Measurements from ENCODE around the gene FAM193A.

GRCh38 chr4:2691313-2691712 lies 154.9 kb downstream of the FAM193A start:
- TF ChIP-seq CTCF (IDR thresholded peaks at IDR 0.05 in 4 of 5, conservative IDR thresholded peaks at IDR 0.05 in 1 of 5): no peak
- TF ChIP-seq POLR2A (IDR thresholded peaks at IDR 0.05): no peak

Measured in gastrocnemius medialis (tissue), 4 donors.